ENCODE results near the gene BCAS3. TPM values are rescaled to one million over a fixed set of nuclear protein-coding genes. Genes with fewer than 3 reads are reported as not detected.

BCAS3 gene
- total and polyA plus RNA-seq, 4 donors, result 11.6 to 47.6 (median 27.4) TPM

- no peak overlapping the region for H3K4me3 ChIP-seq (ENCODE audit: low read length in 2 of 2)
- intact Hi-C loops (cut with DNase I), result loop anchor here (2.0 to 10.0 kb wide), 2 partner anchors 73 to 649 kb away; partner anchors contain the start of gene MED13 (in 1 of the 2)
These were observed 738.5 kb downstream of the BCAS3 start for GRCh38 chr17:61416211-61416539.

GRCh38 chr17:61416540-61417363, 739.1 kb downstream of the BCAS3 start:
- no peaks in the 10 kb centered on the region for H3K9me3 ChIP-seq (ENCODE audit: control insufficient read depth, low read length)
- ATAC-seq (ENCODE audit: low FRiP score) (peak; percentile 84), DNase-seq (peak; percentile 93 to 97)
- H3K4me1 ChIP-seq (ENCODE audit: control insufficient read depth in 1 of 2, insufficient read depth in 2 of 2, low read length in 2 of 2), result no peaks in the 10 kb centered on the region
- H3K27me3 ChIP-seq (ENCODE audit: control insufficient read depth in 1 of 2, insufficient read depth in 2 of 2, low read length in 1 of 2), result no peaks in the 10 kb centered on the region
- WGBS, 2 donors, result 17 to 18% methylated on average over 36 to 43 of the region's 43 CpGs
- intact Hi-C loops (cut with DNase I), result loop anchor here (1.0 to 10.0 kb wide), 3 partner anchors 72 to 648 kb away; partner anchors contain the start of gene MED13 (in 1 of the 2)
- H3K4me3 ChIP-seq (ENCODE audit: low read length in 2 of 2), result no peak overlapping the region
- peak overlapping the region in 1 of 2 donors; percentile 56 for H3K27ac ChIP-seq (ENCODE audit: low read depth in 1 of 2, low read length in 2 of 2)
- H3K36me3 ChIP-seq (ENCODE audit: control insufficient read depth in 1 of 2, insufficient read depth in 2 of 2, low read length in 1 of 2), result no peaks in the 10 kb centered on the region

More at GRCh38 chr17:61416211-61416539, 738.5 kb downstream of the BCAS3 start:
- WGBS, 2 donors, result 65 to 68% methylated on average over 6 of the region's 6 CpGs
- H3K36me3 ChIP-seq (ENCODE audit: control insufficient read depth in 1 of 2, insufficient read depth in 2 of 2, low read length in 1 of 2), result no peaks in the 10 kb centered on the region
- ATAC-seq (ENCODE audit: low FRiP score) (no peak), DNase-seq (peak in 1 of 2 donors; percentile 53)
- no peaks in the 10 kb centered on the region for H3K9me3 ChIP-seq (ENCODE audit: control insufficient read depth, low read length)
- H3K27me3 ChIP-seq (ENCODE audit: control insufficient read depth in 1 of 2, insufficient read depth in 2 of 2, low read length in 1 of 2), result no peaks in the 10 kb centered on the region
- peak overlapping the region in 1 of 2 donors; percentile 56 for H3K27ac ChIP-seq (ENCODE audit: low read depth in 1 of 2, low read length in 2 of 2)
- no peaks in the 10 kb centered on the region for H3K4me1 ChIP-seq (ENCODE audit: control insufficient read depth in 1 of 2, insufficient read depth in 2 of 2, low read length in 2 of 2)

- 87 to 95% methylated on average over 2 of the region's 2 CpGs for WGBS, 2 donors
- no peak for DNase-seq
- intact Hi-C loops (cut with DNase I), result loop anchor here in 1 of 2 donors (10.0 kb wide), 1 partner anchor 646 kb away; the partner anchor contains the start of gene MED13
These were observed 740.8 kb downstream of the BCAS3 start for GRCh38 chr17:61418449-61418848.

GRCh38 chr17:61419496-61420046, 741.9 kb downstream of the BCAS3 start:
- H3K36me3 ChIP-seq (ENCODE audit: control insufficient read depth in 1 of 2, insufficient read depth in 2 of 2, low read length in 1 of 2), result no peaks in the 10 kb centered on the region
- WGBS, 2 donors, result 72 to 74% methylated on average over 8 of the region's 8 CpGs
- no peaks in the 10 kb centered on the region for H3K4me1 ChIP-seq (ENCODE audit: control insufficient read depth in 1 of 2, insufficient read depth in 2 of 2, low read length in 2 of 2)
- intact Hi-C loops (cut with DNase I), result loop anchor here in 1 of 2 donors (10.0 kb wide), 1 partner anchor 645 kb away; the partner anchor contains the start of gene MED13
- no peak for DNase-seq
- H3K27ac ChIP-seq (ENCODE audit: low read depth in 1 of 2, low read length in 2 of 2), result no peak overlapping the region
- H3K4me3 ChIP-seq (ENCODE audit: low read length in 2 of 2), result no peak overlapping the region
- no peaks in the 10 kb centered on the region for H3K27me3 ChIP-seq (ENCODE audit: control insufficient read depth in 1 of 2, insufficient read depth in 2 of 2, low read length in 1 of 2)
- no peak for ATAC-seq (ENCODE audit: low FRiP score)
- no peaks in the 10 kb centered on the region for H3K9me3 ChIP-seq (ENCODE audit: control insufficient read depth, low read length)

More at GRCh38 chr17:61418449-61418848, 740.8 kb downstream of the BCAS3 start:
- no peaks in the 10 kb centered on the region for H3K4me1 ChIP-seq (ENCODE audit: control insufficient read depth in 1 of 2, insufficient read depth in 2 of 2, low read length in 2 of 2)
- no peak overlapping the region for H3K27ac ChIP-seq (ENCODE audit: low read depth in 1 of 2, low read length in 2 of 2)
- H3K4me3 ChIP-seq (ENCODE audit: low read length in 2 of 2), result no peak overlapping the region
- no peaks in the 10 kb centered on the region for H3K36me3 ChIP-seq (ENCODE audit: control insufficient read depth in 1 of 2, insufficient read depth in 2 of 2, low read length in 1 of 2)
- no peaks in the 10 kb centered on the region for H3K27me3 ChIP-seq (ENCODE audit: control insufficient read depth in 1 of 2, insufficient read depth in 2 of 2, low read length in 1 of 2)
- no peaks in the 10 kb centered on the region for H3K9me3 ChIP-seq (ENCODE audit: control insufficient read depth, low read length)
- ATAC-seq (ENCODE audit: low FRiP score), result no peak

GRCh38 chr17:61420052-61420451, 742.4 kb downstream of the BCAS3 start:
- no peak overlapping the region for H3K4me3 ChIP-seq (ENCODE audit: low read length in 2 of 2)
- WGBS, 2 donors, result 54 to 64% methylated on average over 4 of the region's 4 CpGs
- intact Hi-C loops (cut with DNase I), result no loop called here
- H3K4me1 ChIP-seq (ENCODE audit: control insufficient read depth in 1 of 2, insufficient read depth in 2 of 2, low read length in 2 of 2), result no peaks in the 10 kb centered on the region
- ATAC-seq (ENCODE audit: low FRiP score) (no peak), DNase-seq (no peak)
- no peak overlapping the region for H3K27ac ChIP-seq (ENCODE audit: low read depth in 1 of 2, low read length in 2 of 2)
- no peaks in the 10 kb centered on the region for H3K9me3 ChIP-seq (ENCODE audit: control insufficient read depth, low read length)
- no peaks in the 10 kb centered on the region for H3K36me3 ChIP-seq (ENCODE audit: control insufficient read depth in 1 of 2, insufficient read depth in 2 of 2, low read length in 1 of 2)
- H3K27me3 ChIP-seq (ENCODE audit: control insufficient read depth in 1 of 2, insufficient read depth in 2 of 2, low read length in 1 of 2), result no peaks in the 10 kb centered on the region

GRCh38 chr17:61420745-61421398, 743.2 kb downstream of the BCAS3 start:
- H3K27ac ChIP-seq (ENCODE audit: low read depth in 1 of 2, low read length in 2 of 2), result no peak overlapping the region
- intact Hi-C loops (cut with DNase I), result no loop called here
- no peaks in the 10 kb centered on the region for H3K27me3 ChIP-seq (ENCODE audit: control insufficient read depth in 1 of 2, insufficient read depth in 2 of 2, low read length in 1 of 2)
- no peak for ATAC-seq (ENCODE audit: low FRiP score)
- H3K4me3 ChIP-seq (ENCODE audit: low read length in 2 of 2), result no peak overlapping the region
- 71 to 81% methylated on average over 4 of the region's 4 CpGs for WGBS, 2 donors
- DNase-seq, result no peak
- H3K4me1 ChIP-seq (ENCODE audit: control insufficient read depth in 1 of 2, insufficient read depth in 2 of 2, low read length in 2 of 2), result no peaks in the 10 kb centered on the region
- H3K9me3 ChIP-seq (ENCODE audit: control insufficient read depth, low read length), result no peaks in the 10 kb centered on the region
- H3K36me3 ChIP-seq (ENCODE audit: control insufficient read depth in 1 of 2, insufficient read depth in 2 of 2, low read length in 1 of 2), result no peaks in the 10 kb centered on the region

- DNase-seq (no peak), ATAC-seq (ENCODE audit: low FRiP score) (no peak)
- Histone ChIP-seq H3K36me3 (ENCODE audit: control insufficient read depth in 1 of 2, insufficient read depth in 2 of 2, low read length in 1 of 2) (no peaks in the 10 kb centered on the region), H3K4me1 (ENCODE audit: control insufficient read depth in 1 of 2, insufficient read depth in 2 of 2, low read length in 2 of 2) (no peaks in the 10 kb centered on the region), H3K27me3 (ENCODE audit: control insufficient read depth in 1 of 2, insufficient read depth in 2 of 2, low read length in 1 of 2) (no peaks in the 10 kb centered on the region), H3K27ac (ENCODE audit: low read depth in 1 of 2, low read length in 2 of 2) (no peak overlapping the region), H3K4me3 (ENCODE audit: low read length in 2 of 2) (no peak overlapping the region), H3K9me3 (ENCODE audit: control insufficient read depth, low read length) (no peaks in the 10 kb centered on the region)
- intact Hi-C loops (cut with DNase I), result no loop called here
- WGBS, 2 donors, result 80 to 81% methylated on average over 4 of the region's 4 CpGs
These were observed 743.8 kb downstream of the BCAS3 start for GRCh38 chr17:61421460-61421859.

GRCh38 chr17:61422116-61422799, 744.6 kb downstream of the BCAS3 start:
- Histone ChIP-seq H3K4me1 (ENCODE audit: control insufficient read depth in 1 of 2, insufficient read depth in 2 of 2, low read length in 2 of 2) (no peaks in the 10 kb centered on the region), H3K27ac (ENCODE audit: low read depth in 1 of 2, low read length in 2 of 2) (no peak overlapping the region), H3K36me3 (ENCODE audit: control insufficient read depth in 1 of 2, insufficient read depth in 2 of 2, low read length in 1 of 2) (no peaks in the 10 kb centered on the region), H3K9me3 (ENCODE audit: control insufficient read depth, low read length) (no peaks in the 10 kb centered on the region), H3K27me3 (ENCODE audit: control insufficient read depth in 1 of 2, insufficient read depth in 2 of 2, low read length in 1 of 2) (no peaks in the 10 kb centered on the region), H3K4me3 (ENCODE audit: low read length in 2 of 2) (no peak overlapping the region)
- ATAC-seq (ENCODE audit: low FRiP score) (no peak), DNase-seq (no peak)
- WGBS, 2 donors, result 67 to 70% methylated on average over 5 of the region's 5 CpGs
- intact Hi-C loops (cut with DNase I), result no loop called here
